CD4-positive, CD25-positive, alpha-beta regulatory T cell (primary cell): ENCODE data around the gene FADS6. TPM values are rescaled to one million over a fixed set of nuclear protein-coding genes. Genes with fewer than 3 reads are reported as not detected.
"Not testable (repeated sequence)": the region's sequence is repeated elsewhere in the genome, so short reads cannot be mapped to it uniquely, and the experiment has no call there.

Experiments used
- ATAC-seq, 2 donors: fragments of 150-1000 bp; cut with Tn5 transposase; one replicate each; pipeline ENCODE4 v1.10.0; 2021; ENCODE audit warnings: low read depth in 2 of 2, moderate number of reproducible peaks in 2 of 2, moderate library complexity in 1 of 2
- DNase-seq, 3 donors: peaks; one replicate each; pipeline versions ENCODE4 v3.0.0 to v3.0.0-alpha.2; 2012 to 2022; ENCODE audit warnings: mixed read lengths in 1 of 3
- H3K27ac ChIP-seq: one replicate; pipeline ENCODE4 v1.7.0; 2013; ENCODE audit warnings: mild to moderate bottlenecking, low read length; ENCODE audit not compliant: insufficient read depth, poor library complexity, severe bottlenecking
- H3K27me3 ChIP-seq: one replicate; pipeline ENCODE4 v1.7.0; 2013; ENCODE audit warnings: low read length; ENCODE audit not compliant: control insufficient read depth, insufficient read depth
- H3K36me3 ChIP-seq: one replicate; pipeline ENCODE4 v1.7.0; 2013; ENCODE audit warnings: mild to moderate bottlenecking, low read length, moderate library complexity; ENCODE audit not compliant: control insufficient read depth, insufficient read depth
- H3K4me1 ChIP-seq: 2 replicates; pipeline ENCODE4 v1.7.0; 2013; ENCODE audit warnings: mild to moderate bottlenecking, low read length; ENCODE audit not compliant: insufficient read depth, control insufficient read depth, poor library complexity, severe bottlenecking
- H3K4me3 ChIP-seq: one replicate; pipeline ENCODE4 v1.7.0; 2013; ENCODE audit warnings: low read depth, mild to moderate bottlenecking, low read length, moderate library complexity
- H3K9me3 ChIP-seq, 2 experiments: 1 replicate in 1 of 2; 2 replicates in 1 of 2; pipeline ENCODE4 v1.7.0; 2013; ENCODE audit warnings: low read length in 2 of 2, mild to moderate bottlenecking in 1 of 2, moderate library complexity in 1 of 2; ENCODE audit not compliant: control insufficient read depth in 2 of 2
- H3K27ac Mint-ChIP-seq, 3 donors: one replicate each; pipeline ENCODE4 v1.8.0; 2020 to 2022; ENCODE audit warnings: mild to moderate bottlenecking in 3 of 3, mixed read lengths in 3 of 3, moderate library complexity in 2 of 3
- H3K27me3 Mint-ChIP-seq: one replicate; pipeline ENCODE4 v1.8.0; 2022; ENCODE audit warnings: mild to moderate bottlenecking, mixed read lengths
- H3K36me3 Mint-ChIP-seq: one replicate; pipeline ENCODE4 v1.8.0; 2020; ENCODE audit warnings: mixed read lengths
- H3K4me1 Mint-ChIP-seq, 4 donors: one replicate each; pipeline ENCODE4 v1.8.0; 2020 to 2022; ENCODE audit warnings: mixed read lengths in 4 of 4, mild to moderate bottlenecking in 1 of 4
- H3K4me3 Mint-ChIP-seq, 4 donors: one replicate each; pipeline ENCODE4 v1.8.0; 2020 to 2022; ENCODE audit warnings: mild to moderate bottlenecking in 4 of 4, mixed read lengths in 4 of 4, moderate library complexity in 3 of 4
- H3K9me3 Mint-ChIP-seq, 7 donors: one replicate each; pipeline ENCODE4 v1.8.0; 2020 to 2022; ENCODE audit warnings: mixed read lengths in 7 of 7, mild to moderate bottlenecking in 3 of 7, moderate library complexity in 2 of 7
- polyA plus RNA-seq, 4 donors: library from polyadenylated mRNA; unstranded; fragments of 300-500 nt; fragmentation: Illumina TruSeq; gene quantifications; one replicate each; pipeline ENCODE4 v1.2.3, GENCODE V29; 2021
- total RNA-seq: library from RNA; stranded (reverse); gene quantifications from one replicate; pipeline ENCODE4 v1.2.3, GENCODE V29; 2022

Gene FADS6
- total and polyA plus RNA-seq, 5 donors from 2014 or later = not detected

GRCh38 chr17:74873037-74873873 is 20.2 kb downstream of the FADS6 start:
- ATAC-seq = peak; percentile 94 to 96
- Mint-ChIP-seq H3K4me1 (peaks cover 4 to 30% (median 18%) of the 10 kb centered on the region in 4 donors), H3K9me3 (no peaks in the 10 kb centered on the region), H3K36me3 (peaks cover 8% of the 10 kb centered on the region), H3K4me3 (peak overlapping the region; percentile 90 to 99 (median 97)), H3K27me3 (peaks cover 10% of the 10 kb centered on the region), H3K27ac (peak overlapping the region; percentile 97 to 99 (median 98))
- H3K36me3 ChIP-seq = no peaks in the 10 kb centered on the region
- no peaks in the 10 kb centered on the region for H3K9me3 ChIP-seq
- DNase-seq = peak; percentile 99 to 100 (median 99)
- H3K4me3 ChIP-seq = peak overlapping the region; percentile 84
- H3K4me1 ChIP-seq = peaks cover 24% of the 10 kb centered on the region
- H3K27me3 ChIP-seq = no peaks in the 10 kb centered on the region
- peak overlapping the region; percentile 92 for H3K27ac ChIP-seq

GRCh38 chr17:74872313-74873036 is 21.0 kb downstream of the FADS6 start, which contains the start of gene FDXR:
Gene FDXR, minus strand, starts transcription at chr17:74872994. Its CDS starts 50 bp downstream, at chr17:74872944.
- Histone ChIP-seq H3K4me1 (peaks cover 24% of the 10 kb centered on the region), H3K9me3 (no peaks in the 10 kb centered on the region), H3K27me3 (no peaks in the 10 kb centered on the region), H3K4me3 (peak within 1 kb of the TSS; percentile 84), H3K27ac (peak within 1 kb of the TSS; percentile 92), H3K36me3 (no peaks in the 10 kb centered on the region)
- Mint-ChIP-seq H3K9me3 (no peaks in the 10 kb centered on the region), H3K4me3 (peak within 1 kb of the TSS; percentile 90 to 99 (median 97)), H3K27ac (peak within 1 kb of the TSS; percentile 97 to 99 (median 98)), H3K27me3 (peaks cover 7% of the 10 kb centered on the region), H3K4me1 (peaks cover 4 to 30% (median 18%) of the 10 kb centered on the region in 4 donors), H3K36me3 (peaks cover 8% of the 10 kb centered on the region)
- ATAC-seq = peak; percentile 1
- no peak for DNase-seq

GRCh38 chr17:74871356-74872076 is 21.9 kb downstream of the FADS6 start:
- peak overlapping the region; percentile 68 to 99 (median 80) for H3K4me3 Mint-ChIP-seq
- no peak for DNase-seq
- Histone ChIP-seq H3K27ac (no peak overlapping the region), H3K27me3 (no peaks in the 10 kb centered on the region), H3K9me3 (no peaks in the 10 kb centered on the region), H3K4me3 (no peak overlapping the region), H3K36me3 (no peaks in the 10 kb centered on the region), H3K4me1 (peaks cover 24% of the 10 kb centered on the region)
- peaks cover 4 to 30% (median 18%) of the 10 kb centered on the region in 4 donors for H3K4me1 Mint-ChIP-seq
- H3K27me3 Mint-ChIP-seq = peaks cover 5% of the 10 kb centered on the region
- peak overlapping the region in 2 of 3 donors; percentile 65 to 78 for H3K27ac Mint-ChIP-seq
- no peaks in the 10 kb centered on the region for H3K9me3 Mint-ChIP-seq
- ATAC-seq = no peak
- peaks cover 8% of the 10 kb centered on the region for H3K36me3 Mint-ChIP-seq

- Mint-ChIP-seq H3K9me3 (no peaks in the 10 kb centered on the region), H3K36me3 (peaks cover 8% of the 10 kb centered on the region), H3K4me3 (no peak overlapping the region), H3K4me1 (peaks cover 4 to 30% (median 18%) of the 10 kb centered on the region in 4 donors), H3K27me3 (peaks cover 5% of the 10 kb centered on the region), H3K27ac (no peak overlapping the region)
- Histone ChIP-seq H3K9me3 (no peaks in the 10 kb centered on the region), H3K27me3 (no peaks in the 10 kb centered on the region), H3K4me3 (no peak overlapping the region), H3K4me1 (peaks cover 24% of the 10 kb centered on the region), H3K36me3 (no peaks in the 10 kb centered on the region), H3K27ac (no peak overlapping the region)
- DNase-seq (no peak), ATAC-seq (no peak)
Measured at GRCh38 chr17:74870512-74870911, 22.9 kb downstream of the FADS6 start.

GRCh38 chr17:74870028-74870427 is 23.4 kb downstream of the FADS6 start:
- H3K4me3 Mint-ChIP-seq = peak overlapping the region in 1 of 4 donors; percentile 10
- ATAC-seq, H3K9me3 Mint-ChIP-seq, H3K9me3 ChIP-seq, H3K27me3 Mint-ChIP-seq, DNase-seq, H3K4me3 ChIP-seq, H3K27me3 ChIP-seq, H3K36me3 Mint-ChIP-seq, H3K27ac ChIP-seq, H3K36me3 ChIP-seq, H3K27ac Mint-ChIP-seq: not testable (repeated sequence)
- peaks cover 24% of the 10 kb centered on the region for H3K4me1 ChIP-seq
- H3K4me1 Mint-ChIP-seq = peaks cover 4 to 33% (median 18%) of the 10 kb centered on the region in 4 donors

GRCh38 chr17:74868908-74869255 is 24.6 kb downstream of the FADS6 start:
- Mint-ChIP-seq H3K9me3 (no peaks in the 10 kb centered on the region), H3K27ac (peak overlapping the region in 1 of 3 donors; percentile 59), H3K36me3 (peaks cover 12% of the 10 kb centered on the region), H3K27me3 (peaks cover 10% of the 10 kb centered on the region), H3K4me1 (peaks cover 2 to 35% (median 22%) of the 10 kb centered on the region in 4 donors), H3K4me3 (no peak overlapping the region)
- no peak overlapping the region for H3K27ac ChIP-seq
- H3K36me3 ChIP-seq = no peaks in the 10 kb centered on the region
- H3K4me3 ChIP-seq = no peak overlapping the region
- H3K4me1 ChIP-seq = peaks cover 23% of the 10 kb centered on the region
- ATAC-seq (no peak), DNase-seq (no peak)
- no peaks in the 10 kb centered on the region for H3K9me3 ChIP-seq
- H3K27me3 ChIP-seq = no peaks in the 10 kb centered on the region

GRCh38 chr17:74868251-74868907 is 25.1 kb downstream of the FADS6 start:
- Mint-ChIP-seq H3K27ac (peak overlapping the region in 1 of 3 donors; percentile 59), H3K9me3 (no peaks in the 10 kb centered on the region), H3K27me3 (peaks cover 12% of the 10 kb centered on the region), H3K4me3 (no peak overlapping the region), H3K36me3 (peaks cover 12% of the 10 kb centered on the region), H3K4me1 (peaks cover 0 to 31% (median 20%) of the 10 kb centered on the region in 4 donors)
- no peak for DNase-seq
- no peak for ATAC-seq
- no peaks in the 10 kb centered on the region for H3K36me3 ChIP-seq
- H3K27me3 ChIP-seq = no peaks in the 10 kb centered on the region
- no peaks in the 10 kb centered on the region for H3K9me3 ChIP-seq
- peaks cover 18% of the 10 kb centered on the region for H3K4me1 ChIP-seq
- no peak overlapping the region for H3K27ac ChIP-seq
- H3K4me3 ChIP-seq = no peak overlapping the region
